Mesendoderm (in vitro differentiated cells): ENCODE data around the gene TMEM255A.
A peak's percentile ranks its signal among the peaks of the same experiment; 100 is the strongest.

ENCODE experiments used
- DNase-seq: peaks from one replicate; pipeline ENCODE4 v3.0.0; 2013
- H2AK5ac ChIP-seq: 2 replicates; pipeline ENCODE4 v1.6.1; 2013; ENCODE audit warnings: low read length, inconsistent platforms
- H2BK120ac ChIP-seq: 2 replicates; pipeline ENCODE4 v1.6.1; 2013; ENCODE audit warnings: low read depth, mild to moderate bottlenecking, low read length, moderate library complexity, mixed read lengths
- H2BK15ac ChIP-seq: replicated peaks from 2 replicates; pipeline ENCODE4 v1.6.1; 2013; ENCODE audit warnings: low read depth, mild to moderate bottlenecking, moderate library complexity
- H2BK5ac ChIP-seq: 2 replicates; pipeline ENCODE4 v1.6.1; 2013; ENCODE audit warnings: low read length, inconsistent platforms
- H3K18ac ChIP-seq: 2 replicates; pipeline ENCODE4 v1.6.1; 2013; ENCODE audit warnings: mild to moderate bottlenecking, low read length, mixed read lengths
- H3K23ac ChIP-seq: one replicate; pipeline ENCODE4 v1.6.1; 2013; ENCODE audit warnings: low read length
- H3K27ac ChIP-seq: 2 replicates; pipeline ENCODE4 v1.5.1; 2013; ENCODE audit warnings: low read depth, mild to moderate bottlenecking, inconsistent platforms, low read length, moderate library complexity
- H3K27me3 ChIP-seq: 2 replicates; pipeline ENCODE4 v1.6.1; 2013; ENCODE audit warnings: low read length, control low read depth, mild to moderate bottlenecking, inconsistent platforms; ENCODE audit not compliant: insufficient read depth, poor library complexity
- H3K36me3 ChIP-seq: 2 replicates; pipeline ENCODE4 v1.6.1; 2013; ENCODE audit warnings: low read length, inconsistent platforms; ENCODE audit not compliant: control insufficient read depth, insufficient read depth
- H3K4ac ChIP-seq: one replicate; pipeline ENCODE4 v1.6.1; 2013; ENCODE audit warnings: low read depth, mild to moderate bottlenecking, low read length, moderate library complexity
- H3K4me1 ChIP-seq: 2 replicates; pipeline ENCODE4 v1.6.1; 2013; ENCODE audit warnings: low read depth, low read length, inconsistent platforms; ENCODE audit not compliant: control insufficient read depth
- H3K4me2 ChIP-seq: 2 replicates; pipeline ENCODE4 v1.6.1; 2013; ENCODE audit warnings: low read length
- H3K4me3 ChIP-seq: 2 replicates; pipeline ENCODE4 v1.5.1; 2013; ENCODE audit warnings: mild to moderate bottlenecking, low read length
- H3K56ac ChIP-seq: one replicate; pipeline ENCODE4 v1.6.1; 2013; ENCODE audit warnings: low read length
- H3K79me1 ChIP-seq: 2 replicates; pipeline ENCODE4 v1.6.1; 2013; ENCODE audit warnings: low read length, inconsistent platforms
- H3K79me2 ChIP-seq: 2 replicates; pipeline ENCODE4 v1.6.1; 2013; ENCODE audit warnings: mild to moderate bottlenecking, low read length; ENCODE audit not compliant: control insufficient read depth, insufficient read depth
- H3K9ac ChIP-seq: 2 replicates; pipeline ENCODE4 v1.6.1; 2013; ENCODE audit warnings: low read length, inconsistent platforms
- H4K5ac ChIP-seq: one replicate; pipeline ENCODE4 v1.6.1; 2013; ENCODE audit warnings: low read length
- H4K8ac ChIP-seq: one replicate; pipeline ENCODE4 v1.6.1; 2013; ENCODE audit warnings: low read depth, mild to moderate bottlenecking, control low read depth, low read length, moderate library complexity
- WGBS: extraction: QIAGEN DNeasy Blood & Tissue Kit; methylation state at CpG from one replicate; pipeline ENCODE4 v1.1.7; 2013; ENCODE audit warnings: low lambda C conversion rate, missing lambda C conversion rate; ENCODE audit not compliant: insufficient coverage; ENCODE audit errors: extremely low coverage; 5-methylcytosine and 5-hydroxymethylcytosine counted together

Gene TMEM255A

DNA sequence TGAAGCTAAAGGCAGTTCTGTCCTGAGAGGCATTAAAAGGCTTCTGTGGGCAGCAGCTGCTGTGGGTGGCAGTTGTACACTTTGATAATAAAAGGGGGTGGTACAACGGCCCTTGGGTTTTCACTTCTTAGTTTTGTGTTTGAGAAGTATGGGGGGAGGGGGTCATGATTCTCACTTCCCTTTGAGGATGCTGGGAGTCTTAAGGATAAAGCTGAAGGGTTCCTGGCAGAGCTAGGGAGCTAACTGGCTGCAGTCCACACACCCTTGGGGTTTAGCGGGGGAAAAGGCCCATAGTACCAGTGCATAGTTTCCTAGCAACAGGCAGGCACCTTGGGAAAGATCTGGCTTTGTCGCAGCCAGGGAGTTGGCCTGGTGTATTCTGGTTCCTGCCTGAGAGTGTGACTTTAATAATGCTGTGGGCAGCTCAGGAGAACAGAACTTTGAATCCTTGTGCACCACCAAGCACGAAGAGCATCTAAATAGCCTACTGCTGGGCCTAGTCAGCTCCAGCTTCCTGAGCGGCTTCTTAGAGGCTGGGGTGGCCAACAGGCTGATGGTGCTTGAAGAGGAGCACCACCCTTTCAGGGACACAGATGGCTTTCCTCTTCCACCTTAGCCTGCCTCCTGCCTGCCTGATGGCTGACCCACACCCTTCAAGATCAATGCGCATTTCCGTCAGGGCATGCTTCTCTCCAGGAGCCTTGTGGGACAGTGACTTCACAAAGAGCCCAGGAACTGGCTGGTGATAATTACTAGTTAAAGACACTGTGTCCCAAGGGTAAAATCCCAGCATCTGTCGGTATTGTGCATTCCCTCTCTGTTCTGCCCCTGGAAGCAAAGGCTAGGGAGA is 48.2 kb downstream of the TMEM255A start:
- peak overlapping the region; percentile 25 for H3K56ac ChIP-seq
- H3K79me1 ChIP-seq: no peaks in the 10 kb centered on the region
- H2BK5ac ChIP-seq: no peak overlapping the region
- H3K79me2 ChIP-seq: no peaks in the 10 kb centered on the region
- no peak overlapping the region for H3K4me3 ChIP-seq
- H3K4ac ChIP-seq: no peak overlapping the region
- no CpG with 5 or more reads among the region's 8 CpGs for WGBS
- no peak overlapping the region for H3K4me2 ChIP-seq
- H3K27me3 ChIP-seq: no peaks in the 10 kb centered on the region
- no peak overlapping the region for H4K8ac ChIP-seq
- H4K5ac ChIP-seq: no peak overlapping the region
- peak; percentile 76 for DNase-seq
- no peak overlapping the region for H3K18ac ChIP-seq
- H2AK5ac ChIP-seq: no peak overlapping the region
- no peaks in the 10 kb centered on the region for H3K4me1 ChIP-seq
- H3K36me3 ChIP-seq: no peaks in the 10 kb centered on the region
- no peak overlapping the region for H3K27ac ChIP-seq
- no peak overlapping the region for H2BK120ac ChIP-seq
- H3K23ac ChIP-seq: no peak overlapping the region
- no peak overlapping the region for H3K9ac ChIP-seq
- no peak overlapping the region for H2BK15ac ChIP-seq

DNA sequence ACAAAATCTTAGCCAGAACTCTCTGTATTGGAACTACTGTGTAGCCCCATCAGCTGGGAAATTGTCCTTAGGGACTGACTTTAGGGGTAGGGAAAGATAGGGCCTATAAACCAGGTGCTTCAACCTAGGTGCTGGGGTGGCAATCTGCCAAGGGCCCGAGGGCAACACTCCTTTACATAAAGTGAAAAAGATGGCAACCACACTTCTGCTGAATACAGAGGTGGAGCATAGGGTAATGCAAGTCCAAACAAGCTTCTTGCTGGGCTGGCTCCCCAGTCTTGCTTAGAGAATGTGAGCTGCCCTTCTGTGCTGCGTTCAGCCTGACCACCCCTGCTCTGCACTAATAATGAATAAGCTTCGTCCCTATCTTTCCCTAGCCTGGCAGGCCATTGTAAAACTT is 50.9 kb downstream of the TMEM255A start:
- H2AK5ac ChIP-seq: no peak overlapping the region
- H4K8ac ChIP-seq: no peak overlapping the region
- no peak overlapping the region for H4K5ac ChIP-seq
- H3K27me3 ChIP-seq: no peaks in the 10 kb centered on the region
- H3K79me1 ChIP-seq: no peaks in the 10 kb centered on the region
- H2BK15ac ChIP-seq: no peak overlapping the region
- H3K4me2 ChIP-seq: no peak overlapping the region
- H3K23ac ChIP-seq: no peak overlapping the region
- no peak overlapping the region for H2BK120ac ChIP-seq
- H3K27ac ChIP-seq: no peak overlapping the region
- WGBS: no CpG with 5 or more reads among the region's 3 CpGs
- no peak overlapping the region for H3K4me3 ChIP-seq
- no peak overlapping the region for H3K4ac ChIP-seq
- DNase-seq: no peak
- H3K9ac ChIP-seq: no peak overlapping the region
- H3K79me2 ChIP-seq: no peaks in the 10 kb centered on the region
- no peak overlapping the region for H3K56ac ChIP-seq
- no peaks in the 10 kb centered on the region for H3K36me3 ChIP-seq
- H3K18ac ChIP-seq: no peak overlapping the region
- no peak overlapping the region for H2BK5ac ChIP-seq
- no peaks in the 10 kb centered on the region for H3K4me1 ChIP-seq

DNA sequence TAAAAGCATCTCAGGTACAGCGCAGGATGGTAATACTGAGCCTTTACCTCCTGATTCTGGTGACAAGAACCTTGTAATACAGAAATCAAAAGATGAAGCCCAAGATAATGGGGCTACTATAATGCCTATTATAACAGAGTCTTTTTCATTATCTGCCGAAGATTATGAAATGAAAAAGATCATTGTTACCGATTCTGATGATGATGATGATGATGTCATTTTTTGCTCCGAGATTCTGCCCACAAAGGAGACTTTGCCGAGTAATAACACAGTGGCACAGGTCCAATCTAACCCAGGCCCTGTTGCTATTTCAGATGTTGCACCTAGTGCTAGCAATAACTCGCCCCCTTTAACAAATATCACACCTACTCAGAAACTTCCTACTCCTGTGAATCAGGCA is 57.5 kb downstream of the TMEM255A start:
- no CpG with 5 or more reads among the region's 6 CpGs for WGBS

DNA sequence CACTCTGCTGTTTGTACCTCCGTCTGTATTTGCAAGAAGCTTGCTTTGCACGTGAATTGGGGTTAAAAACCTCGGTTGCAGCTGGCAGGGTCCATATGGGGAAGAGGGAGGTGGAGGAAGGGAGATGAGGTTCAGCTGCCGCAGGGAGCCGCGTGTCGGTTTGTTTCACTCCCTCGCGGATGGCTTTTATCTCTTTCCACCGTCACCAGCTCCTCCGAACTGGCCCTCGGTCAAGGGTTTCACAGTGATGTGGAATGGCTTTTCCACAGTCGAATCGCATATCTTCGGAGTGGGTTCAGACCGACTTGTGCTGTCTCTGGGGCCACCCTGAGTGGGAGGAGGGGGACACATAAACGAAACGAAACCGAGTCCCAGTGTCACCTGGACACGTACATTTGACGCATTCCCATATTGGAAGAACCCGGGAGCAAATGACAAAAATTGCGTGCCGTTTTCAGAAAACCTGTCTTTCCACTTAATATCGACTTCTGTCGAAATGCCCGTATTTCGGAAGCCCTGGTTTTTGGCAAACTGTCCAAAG is 59.7 kb downstream of the TMEM255A start:
- Histone ChIP-seq H3K4me1 (no peaks in the 10 kb centered on the region), H2AK5ac (no peak overlapping the region), H3K4ac (no peak overlapping the region), H2BK5ac (no peak overlapping the region), H3K27me3 (no peaks in the 10 kb centered on the region), H4K5ac (no peak overlapping the region), H3K4me2 (peak overlapping the region; percentile 46), H4K8ac (no peak overlapping the region), H2BK15ac (no peak overlapping the region), H3K79me1 (no peaks in the 10 kb centered on the region), H3K56ac (peak overlapping the region; percentile 95), H2BK120ac (no peak overlapping the region), H3K9ac (peak overlapping the region; percentile 94), H3K18ac (peak overlapping the region; percentile 56), H3K36me3 (no peaks in the 10 kb centered on the region), H3K4me3 (peak overlapping the region; percentile 89), H3K23ac (no peak overlapping the region), H3K27ac (no peak overlapping the region), H3K79me2 (peaks cover 6% of the 10 kb centered on the region)
- no peak for DNase-seq
- WGBS: no CpG with 5 or more reads among the region's 28 CpGs

More for the DNA sequence above, 57.5 kb downstream of the TMEM255A start:
- Histone ChIP-seq H3K18ac (no peak overlapping the region), H3K79me2 (peaks cover 6% of the 10 kb centered on the region), H3K27ac (no peak overlapping the region), H3K27me3 (no peaks in the 10 kb centered on the region), H3K56ac (no peak overlapping the region), H3K9ac (no peak overlapping the region), H2BK15ac (no peak overlapping the region), H3K4ac (no peak overlapping the region), H2BK120ac (no peak overlapping the region), H3K4me3 (no peak overlapping the region), H3K79me1 (no peaks in the 10 kb centered on the region), H3K23ac (no peak overlapping the region), H3K4me1 (no peaks in the 10 kb centered on the region), H2BK5ac (no peak overlapping the region), H2AK5ac (no peak overlapping the region), H3K4me2 (no peak overlapping the region), H4K5ac (no peak overlapping the region), H3K36me3 (no peaks in the 10 kb centered on the region), H4K8ac (no peak overlapping the region)
- no peak for DNase-seq

DNA sequence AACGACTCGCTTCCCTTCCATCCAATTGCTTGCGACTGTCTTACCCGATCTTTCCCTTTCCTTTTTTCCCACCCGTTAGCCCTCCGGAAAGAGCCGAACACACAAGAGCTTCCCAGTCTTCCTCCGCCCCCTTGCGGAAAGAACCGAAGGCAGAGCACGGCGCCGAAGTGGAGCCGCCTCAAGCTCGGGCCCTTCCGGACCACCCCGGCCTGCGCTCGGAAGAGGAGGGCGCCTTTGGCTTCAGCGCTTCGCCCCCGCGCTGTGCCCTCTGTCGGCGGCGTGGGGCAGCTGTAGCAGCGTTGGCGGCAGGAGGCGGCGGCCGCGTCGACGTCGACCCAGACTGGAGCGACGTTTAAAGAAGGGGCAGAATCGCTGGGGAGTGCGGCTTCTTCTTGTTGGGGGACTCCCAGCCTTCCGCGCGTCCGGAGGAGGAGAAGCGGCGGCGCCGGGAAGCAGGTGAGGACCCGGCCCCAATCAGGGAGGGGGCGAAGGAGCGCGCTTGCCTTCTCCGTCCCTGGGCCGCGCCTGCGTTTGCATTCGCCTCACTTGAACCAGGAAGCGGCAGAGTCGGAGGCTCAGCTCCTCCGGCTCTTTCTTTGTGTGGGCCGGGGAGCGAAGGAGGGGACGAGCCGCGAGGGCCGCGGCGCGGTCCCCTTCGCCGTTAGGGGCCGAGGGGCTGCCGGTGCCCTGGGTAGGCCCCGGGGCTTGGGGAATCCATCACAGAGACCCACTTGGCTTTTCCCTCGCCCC is 60.6 kb downstream of the TMEM255A start, which contains the start of gene ZBTB33:
TSS of gene ZBTB33 (plus strand) at position 291 of the 750 bp plus-strand sequence. CDS start 2,604 bp downstream, outside the sequence.
- no peak within 1 kb of the TSS for H2BK15ac ChIP-seq
- no peak within 1 kb of the TSS for H2AK5ac ChIP-seq
- H3K4ac ChIP-seq: no peak within 1 kb of the TSS
- no peak within 1 kb of the TSS for H2BK5ac ChIP-seq
- no peak within 1 kb of the TSS for H4K8ac ChIP-seq
- no peak within 1 kb of the TSS for H4K5ac ChIP-seq
- no peak within 1 kb of the TSS for H3K23ac ChIP-seq
- H3K4me3 ChIP-seq: peak within 1 kb of the TSS; percentile 89
- no CpG with 5 or more reads among the region's 75 CpGs for WGBS
- peak within 1 kb of the TSS; percentile 95 for H3K56ac ChIP-seq
- H3K4me2 ChIP-seq: peak within 1 kb of the TSS; percentile 46
- peak within 1 kb of the TSS; percentile 90 for H3K27ac ChIP-seq
- H2BK120ac ChIP-seq: no peak within 1 kb of the TSS
- peak; percentile 97 for DNase-seq
- H3K9ac ChIP-seq: peak within 1 kb of the TSS; percentile 94
- H3K4me1 ChIP-seq: no peaks in the 10 kb centered on the region
- peak within 1 kb of the TSS; percentile 56 for H3K18ac ChIP-seq
- no peaks in the 10 kb centered on the region for H3K27me3 ChIP-seq
- no peaks in the 10 kb centered on the region for H3K79me1 ChIP-seq
- peaks cover 6% of the 10 kb centered on the region for H3K79me2 ChIP-seq
- H3K36me3 ChIP-seq: no peaks in the 10 kb centered on the region
